ENCODE data around the gene PLPP1.

DNA sequence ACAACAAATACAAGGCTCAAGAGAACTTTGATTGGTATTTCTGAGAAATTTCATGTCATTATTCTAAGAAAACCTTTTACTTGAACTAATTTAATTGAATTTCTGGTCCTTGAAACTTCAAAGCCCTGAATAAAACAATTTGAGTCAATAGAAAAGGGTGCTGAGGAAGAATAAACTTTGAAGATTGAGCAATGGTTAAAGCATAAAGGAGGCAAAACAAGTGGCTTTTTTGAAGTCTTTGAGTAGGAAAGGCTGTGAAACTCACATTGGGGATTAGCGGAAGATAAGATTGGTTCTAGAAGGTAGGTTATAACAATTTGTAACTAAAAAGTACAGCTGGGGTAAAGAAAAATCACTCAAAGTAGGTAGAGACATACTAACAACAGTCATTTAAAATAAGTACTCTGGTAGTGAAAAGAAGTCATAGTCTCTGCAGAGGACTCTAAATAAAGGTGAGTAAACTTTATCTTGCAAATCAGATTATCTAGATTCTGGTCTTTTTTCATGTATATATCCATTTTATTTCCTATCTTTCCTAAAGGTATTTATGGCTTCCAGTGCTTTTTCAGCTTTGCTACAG, 6.4 kb upstream of the PLPP1 start:
- TF ChIP-seq, protein P1, sequence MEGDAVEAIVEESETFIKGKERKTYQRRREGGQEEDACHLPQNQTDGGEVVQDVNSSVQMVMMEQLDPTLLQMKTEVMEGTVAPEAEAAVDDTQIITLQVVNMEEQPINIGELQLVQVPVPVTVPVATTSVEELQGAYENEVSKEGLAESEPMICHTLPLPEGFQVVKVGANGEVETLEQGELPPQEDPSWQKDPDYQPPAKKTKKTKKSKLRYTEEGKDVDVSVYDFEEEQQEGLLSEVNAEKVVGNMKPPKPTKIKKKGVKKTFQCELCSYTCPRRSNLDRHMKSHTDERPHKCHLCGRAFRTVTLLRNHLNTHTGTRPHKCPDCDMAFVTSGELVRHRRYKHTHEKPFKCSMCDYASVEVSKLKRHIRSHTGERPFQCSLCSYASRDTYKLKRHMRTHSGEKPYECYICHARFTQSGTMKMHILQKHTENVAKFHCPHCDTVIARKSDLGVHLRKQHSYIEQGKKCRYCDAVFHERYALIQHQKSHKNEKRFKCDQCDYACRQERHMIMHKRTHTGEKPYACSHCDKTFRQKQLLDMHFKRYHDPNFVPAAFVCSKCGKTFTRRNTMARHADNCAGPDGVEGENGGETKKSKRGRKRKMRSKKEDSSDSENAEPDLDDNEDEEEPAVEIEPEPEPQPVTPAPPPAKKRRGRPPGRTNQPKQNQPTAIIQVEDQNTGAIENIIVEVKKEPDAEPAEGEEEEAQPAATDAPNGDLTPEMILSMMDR (IDR thresholded peaks at IDR 0.05; ENCODE audit: low read depth, low read length, missing input control), result no peak
- TF ChIP-seq JUND (IDR thresholded peaks at IDR 0.05) (no peak), RAD21 (IDR thresholded peaks at IDR 0.05) (no peak), YY1 (IDR thresholded peaks at IDR 0.05) (no peak), SP1 (IDR thresholded peaks at IDR 0.05) (no peak), EGR1 (IDR thresholded peaks at IDR 0.05; ENCODE audit: low read depth in 2 of 2) (no peak), TAF1 (conservative IDR thresholded peaks at IDR 0.05) (no peak), GABPA (IDR thresholded peaks at IDR 0.05 in 1 of 2, conservative IDR thresholded peaks at IDR 0.05 in 1 of 2) (no peak), FOXA1 (IDR thresholded peaks at IDR 0.05) (no peak), RXRA (IDR thresholded peaks at IDR 0.05) (no peak)
- TF ChIP-seq, protein P2, sequence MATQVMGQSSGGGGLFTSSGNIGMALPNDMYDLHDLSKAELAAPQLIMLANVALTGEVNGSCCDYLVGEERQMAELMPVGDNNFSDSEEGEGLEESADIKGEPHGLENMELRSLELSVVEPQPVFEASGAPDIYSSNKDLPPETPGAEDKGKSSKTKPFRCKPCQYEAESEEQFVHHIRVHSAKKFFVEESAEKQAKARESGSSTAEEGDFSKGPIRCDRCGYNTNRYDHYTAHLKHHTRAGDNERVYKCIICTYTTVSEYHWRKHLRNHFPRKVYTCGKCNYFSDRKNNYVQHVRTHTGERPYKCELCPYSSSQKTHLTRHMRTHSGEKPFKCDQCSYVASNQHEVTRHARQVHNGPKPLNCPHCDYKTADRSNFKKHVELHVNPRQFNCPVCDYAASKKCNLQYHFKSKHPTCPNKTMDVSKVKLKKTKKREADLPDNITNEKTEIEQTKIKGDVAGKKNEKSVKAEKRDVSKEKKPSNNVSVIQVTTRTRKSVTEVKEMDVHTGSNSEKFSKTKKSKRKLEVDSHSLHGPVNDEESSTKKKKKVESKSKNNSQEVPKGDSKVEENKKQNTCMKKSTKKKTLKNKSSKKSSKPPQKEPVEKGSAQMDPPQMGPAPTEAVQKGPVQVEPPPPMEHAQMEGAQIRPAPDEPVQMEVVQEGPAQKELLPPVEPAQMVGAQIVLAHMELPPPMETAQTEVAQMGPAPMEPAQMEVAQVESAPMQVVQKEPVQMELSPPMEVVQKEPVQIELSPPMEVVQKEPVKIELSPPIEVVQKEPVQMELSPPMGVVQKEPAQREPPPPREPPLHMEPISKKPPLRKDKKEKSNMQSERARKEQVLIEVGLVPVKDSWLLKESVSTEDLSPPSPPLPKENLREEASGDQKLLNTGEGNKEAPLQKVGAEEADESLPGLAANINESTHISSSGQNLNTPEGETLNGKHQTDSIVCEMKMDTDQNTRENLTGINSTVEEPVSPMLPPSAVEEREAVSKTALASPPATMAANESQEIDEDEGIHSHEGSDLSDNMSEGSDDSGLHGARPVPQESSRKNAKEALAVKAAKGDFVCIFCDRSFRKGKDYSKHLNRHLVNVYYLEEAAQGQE (IDR thresholded peaks at IDR 0.05), result no peak
- TF ChIP-seq, protein P3, sequence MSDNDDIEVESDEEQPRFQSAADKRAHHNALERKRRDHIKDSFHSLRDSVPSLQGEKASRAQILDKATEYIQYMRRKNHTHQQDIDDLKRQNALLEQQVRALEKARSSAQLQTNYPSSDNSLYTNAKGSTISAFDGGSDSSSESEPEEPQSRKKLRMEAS (IDR thresholded peaks at IDR 0.05), result no peak
- TF ChIP-seq, protein P4, sequence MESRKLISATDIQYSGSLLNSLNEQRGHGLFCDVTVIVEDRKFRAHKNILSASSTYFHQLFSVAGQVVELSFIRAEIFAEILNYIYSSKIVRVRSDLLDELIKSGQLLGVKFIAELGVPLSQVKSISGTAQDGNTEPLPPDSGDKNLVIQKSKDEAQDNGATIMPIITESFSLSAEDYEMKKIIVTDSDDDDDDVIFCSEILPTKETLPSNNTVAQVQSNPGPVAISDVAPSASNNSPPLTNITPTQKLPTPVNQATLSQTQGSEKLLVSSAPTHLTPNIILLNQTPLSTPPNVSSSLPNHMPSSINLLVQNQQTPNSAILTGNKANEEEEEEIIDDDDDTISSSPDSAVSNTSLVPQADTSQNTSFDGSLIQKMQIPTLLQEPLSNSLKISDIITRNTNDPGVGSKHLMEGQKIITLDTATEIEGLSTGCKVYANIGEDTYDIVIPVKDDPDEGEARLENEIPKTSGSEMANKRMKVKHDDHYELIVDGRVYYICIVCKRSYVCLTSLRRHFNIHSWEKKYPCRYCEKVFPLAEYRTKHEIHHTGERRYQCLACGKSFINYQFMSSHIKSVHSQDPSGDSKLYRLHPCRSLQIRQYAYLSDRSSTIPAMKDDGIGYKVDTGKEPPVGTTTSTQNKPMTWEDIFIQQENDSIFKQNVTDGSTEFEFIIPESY (IDR thresholded peaks at IDR 0.05), result no peak
- TF ChIP-seq, protein P5, sequence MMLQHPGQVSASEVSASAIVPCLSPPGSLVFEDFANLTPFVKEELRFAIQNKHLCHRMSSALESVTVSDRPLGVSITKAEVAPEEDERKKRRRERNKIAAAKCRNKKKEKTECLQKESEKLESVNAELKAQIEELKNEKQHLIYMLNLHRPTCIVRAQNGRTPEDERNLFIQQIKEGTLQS (IDR thresholded peaks at IDR 0.05), result no peak
